GM12878 (cell line): ENCODE data around the gene PITPNM1. TPM values are rescaled to one million over a fixed set of nuclear protein-coding genes. Genes with fewer than 3 reads are reported as not detected.
A peak's percentile ranks its signal among the peaks of the same experiment; 100 is the strongest.

Source experiments
- ATF7 ChIP-seq: fragments of 450-650 bp; IDR thresholded peaks from 2 replicates; pipeline ENCODE4 v1.6.1; 2016; ENCODE audit warnings: low read depth, mild to moderate bottlenecking
- BHLHE40 ChIP-seq, 2 experiments: fragments of 450-650 bp in 1 of 2; IDR thresholded peaks; 2 replicates each; pipeline ENCODE4 v1.6.1; 2011 to 2017; ENCODE audit warnings: low read depth in 2 of 2, borderline replicate concordance in 1 of 2, improper control_type of control experiment in 1 of 2, low read length in 1 of 2, mild to moderate bottlenecking in 1 of 2
- KDM1A ChIP-seq: fragments of 200-600 bp; sonication (generic); IDR thresholded peaks from 2 replicates; pipeline ENCODE4 v1.6.1; 2016; ENCODE audit warnings: borderline replicate concordance
- LARP7 ChIP-seq: fragments of 450-650 bp; IDR thresholded peaks from 2 replicates; pipeline ENCODE4 v1.6.1; 2017; ENCODE audit warnings: mild to moderate bottlenecking
- MAX ChIP-seq: IDR thresholded peaks from 2 replicates; pipeline ENCODE4 v1.6.1; 2012; ENCODE audit warnings: low read depth, low read length, improper control_type of control experiment
- NFYA ChIP-seq: IDR thresholded peaks from 2 replicates; pipeline ENCODE4 v1.6.1; 2011; ENCODE audit warnings: low read depth, mild to moderate bottlenecking, low read length, improper control_type of control experiment, borderline replicate concordance
- NFYB ChIP-seq: IDR thresholded peaks from 2 replicates; pipeline ENCODE4 v1.6.1; 2011; ENCODE audit warnings: low read depth, mild to moderate bottlenecking, low read length, improper control_type of control experiment, moderate library complexity; ENCODE audit not compliant: insufficient read depth
- NKRF ChIP-seq: fragments of 450-650 bp; conservative IDR thresholded peaks from 2 replicates; pipeline ENCODE4 v1.6.1; 2017; ENCODE audit warnings: mild to moderate bottlenecking, moderate library complexity
- NR2F1 ChIP-seq: fragments of 450-650 bp; conservative IDR thresholded peaks from 2 replicates; pipeline ENCODE4 v1.6.1; 2017; ENCODE audit warnings: mild to moderate bottlenecking
- PAX8 ChIP-seq: fragments of 450-650 bp; IDR thresholded peaks from 2 replicates; pipeline ENCODE4 v1.6.1; 2017; ENCODE audit warnings: mild to moderate bottlenecking, moderate library complexity
- PBX3 ChIP-seq: IDR thresholded peaks from 2 replicates; pipeline ENCODE4 v1.6.1; 2011; ENCODE audit warnings: mild to moderate bottlenecking, low read depth, low read length, moderate library complexity; ENCODE audit not compliant: insufficient replicate concordance
- PKNOX1 ChIP-seq: fragments of 450-650 bp; IDR thresholded peaks from 2 replicates; pipeline ENCODE4 v1.6.1; 2016; ENCODE audit warnings: mild to moderate bottlenecking
- SMARCA5 ChIP-seq: fragments of 450-650 bp; IDR thresholded peaks from 2 replicates; pipeline ENCODE4 v1.6.1; 2017; ENCODE audit warnings: mild to moderate bottlenecking
- SUPT20H ChIP-seq: IDR thresholded peaks from 2 replicates; pipeline ENCODE4 v1.6.1; 2011; ENCODE audit warnings: low read depth, mild to moderate bottlenecking, low read length, moderate library complexity, borderline replicate concordance; ENCODE audit not compliant: control insufficient read depth
- USF1 ChIP-seq: IDR thresholded peaks from 2 replicates; pipeline ENCODE4 v1.6.1; 2011; ENCODE audit warnings: borderline replicate concordance, low read depth, mild to moderate bottlenecking, moderate library complexity, mixed read lengths, low read length; ENCODE audit not compliant: insufficient read depth; ENCODE audit errors: extremely low read length
- WRNIP1 ChIP-seq: IDR thresholded peaks from 2 replicates; pipeline ENCODE4 v1.6.1; 2011; ENCODE audit warnings: low read depth, low read length, improper control_type of control experiment, borderline replicate concordance
- ZBTB40 ChIP-seq: fragments of 450-650 bp; IDR thresholded peaks from 2 replicates; pipeline ENCODE4 v1.6.1; 2016; ENCODE audit warnings: mild to moderate bottlenecking, moderate library complexity, borderline replicate concordance
- polyA plus RNA-seq, 11 experiments: library from polyadenylated mRNA; depleted of rRNA in 4 of 11; unstranded in 6 of 11; stranded (reverse) in 5 of 11; fragments of >200 nt; fragmentation: Nextera tagmentation in 4 of 11; fragmentation: Illumina TruSeq in 1 of 11; extraction: Ambion mirVana in 4 of 11; extraction: Trizol in 1 of 11; gene quantifications; 1 replicate in 1 of 11; 2 replicates in 10 of 11; pipeline versions ENCODE4 v1.2.1 to v1.2.3, GENCODE V29; 2011 to 2016; ENCODE audit warnings: inconsistent platforms in 2 of 11, missing spikeins in 2 of 11, low read depth in 1 of 11
- total RNA-seq, 4 experiments: library from RNA; depleted of rRNA in 3 of 4; stranded (reverse); fragments of >200 nt in 3 of 4; fragmentation: Illumina TruSeq in 1 of 4; extraction: Trizol in 1 of 4; gene quantifications; 2 replicates each; pipeline versions ENCODE4 v1.2.1 to v1.2.3, GENCODE V29; 2013 to 2021

The PITPNM1 gene
- total and polyA plus RNA-seq, 10 of the 15 experiments (the other 5 are each of a cell fraction or from before 2014, with no cell fraction given) = 0.11 to 56.8 (median 16.5) TPM

GRCh38 chr11:67507864-67508485, 2.8 kb upstream of the PITPNM1 start, which contains the start of gene CDK2AP2 (continued):
- peak; percentile 66; the same call in 1 of the 2 replicates for TF ChIP-seq ZBTB40
- TF ChIP-seq PBX3 = peak; percentile 97
- no peak for TF ChIP-seq PAX8
- peak; percentile 78; the same call in 1 of the 2 replicates for TF ChIP-seq SMARCA5
- 0 out of 2 replicates have a peak, but pooled peaks have one; percentile 21 for TF ChIP-seq LARP7
- TF ChIP-seq NFYB = peak; percentile 100
- TF ChIP-seq ATF7 = no peak
- peak in 1 of 2 experiments; percentile 80; a peak in 2 of 4 replicates for TF ChIP-seq BHLHE40 (IDR thresholded peaks at IDR 0.05; ENCODE audit: borderline replicate concordance in 1 of 2, low read depth in 2 of 2, low read length in 1 of 2)
- peak; percentile 98 for TF ChIP-seq NFYA
- 0 out of 2 replicates have a peak, but pooled peaks have one; percentile 9 for TF ChIP-seq KDM1A
- TF ChIP-seq NKRF = peak; percentile 83
- TF ChIP-seq WRNIP1 = no peak
- no peak for TF ChIP-seq USF1
- TF ChIP-seq NR2F1 = 0 out of 2 replicates have a peak, but pooled peaks have one; percentile 13
- no peak for TF ChIP-seq SUPT20H
- TF ChIP-seq PKNOX1 = peak; percentile 99
- TF ChIP-seq MAX = peak; percentile 59; the same call in 1 of the 2 replicates
